Activated CD8-positive, alpha-beta T cell treated with anti-CD3 and anti-CD28 coated beads, Interleukin-2, amount 10 ng/mL, durations not matched to agents 7 days and 5 days (primary cell): Measurements from ENCODE around the gene BSN. TPM values are rescaled to one million over a fixed set of nuclear protein-coding genes. Genes with fewer than 3 reads are reported as not detected.

Source experiments
- ATAC-seq: fragments of 150-1000 bp; cut with Tn5 transposase; one replicate; pipeline ENCODE4 v1.10.0; 2021; ENCODE audit warnings: moderate library complexity
- CTCF ChIA-PET: fragments of 350-600 bp; sonication (Branson Sonifier 250); formaldehyde crosslinking; loops from one replicate; lab custom pipeline; 2021; ENCODE audit warnings: antibody characterized with exemption; lab: Charles Lee
- POLR2A ChIA-PET: fragments of 350-600 bp; sonication (Branson Sonifier 250); formaldehyde crosslinking; loops from one replicate; lab custom pipeline; 2021; ENCODE audit warnings: antibody characterized with exemption; lab: Charles Lee
- DNase-seq: peaks from one replicate; pipeline ENCODE4 v3.0.0-alpha.2; 2020
- H3K27ac Mint-ChIP-seq: one replicate; pipeline ENCODE4 v1.8.0; 2021; ENCODE audit warnings: mild to moderate bottlenecking, mixed read lengths
- H3K27me3 Mint-ChIP-seq: one replicate; pipeline ENCODE4 v1.8.0; 2021; ENCODE audit warnings: low read depth, mixed read lengths
- H3K36me3 Mint-ChIP-seq: one replicate; pipeline ENCODE4 v1.8.0; 2021; ENCODE audit warnings: low read depth, mixed read lengths
- H3K4me1 Mint-ChIP-seq: one replicate; pipeline ENCODE4 v1.8.0; 2021; ENCODE audit warnings: low read depth, mixed read lengths
- H3K4me3 Mint-ChIP-seq: one replicate; pipeline ENCODE4 v1.8.0; 2021; ENCODE audit warnings: mild to moderate bottlenecking, mixed read lengths
- H3K9me3 Mint-ChIP-seq: one replicate; pipeline ENCODE4 v1.8.0; 2022; ENCODE audit warnings: mixed read lengths; ENCODE audit not compliant: insufficient read depth
- total RNA-seq, 2 experiments: library from RNA; stranded (reverse); gene quantifications; one replicate each; pipeline ENCODE4 v1.2.3, GENCODE V29; 2021

The BSN gene
- total RNA-seq, 2 experiments from 2014 or later, result 0.05 to 0.34 TPM

GRCh38 chr3:49602877-49603411 lies 48.7 kb downstream of the BSN start:
- ATAC-seq (peak; percentile 98), DNase-seq (peak; percentile 81)
- peak overlapping the region; percentile 12 for H3K4me3 Mint-ChIP-seq
- H3K4me1 Mint-ChIP-seq, result peaks cover 21% of the 10 kb centered on the region
- peak overlapping the region; percentile 88 for H3K27ac Mint-ChIP-seq
- no peaks in the 10 kb centered on the region for H3K9me3 Mint-ChIP-seq
- ChIA-PET POLR2A (interaction anchor here (0.6 to 1.2 kb wide), 3 partner anchors 64 to 262 kb away, joined by 3 to 4 read pairs (median 3); partner anchors contain the start of genes RHOA and TCTA), CTCF (interaction anchor here (1.5 kb wide), 1 partner anchor 63 kb away, joined by 11 read pairs; no protein-coding TSS in a partner anchor)
- no peaks in the 10 kb centered on the region for H3K27me3 Mint-ChIP-seq
- no peaks in the 10 kb centered on the region for H3K36me3 Mint-ChIP-seq

- no peak overlapping the region for H3K27ac Mint-ChIP-seq
- ATAC-seq, result no peak
- H3K36me3 Mint-ChIP-seq, result no peaks in the 10 kb centered on the region
- no peak overlapping the region for H3K4me3 Mint-ChIP-seq
- no peaks in the 10 kb centered on the region for H3K9me3 Mint-ChIP-seq
- POLR2A ChIA-PET, result no interaction called here
- H3K27me3 Mint-ChIP-seq, result no peaks in the 10 kb centered on the region
- CTCF ChIA-PET, result interaction anchor here (1.6 kb wide), 1 partner anchor 67 kb away, joined by 5 read pairs; no protein-coding TSS in a partner anchor
- DNase-seq, result no peak
- H3K4me1 Mint-ChIP-seq, result peaks cover 21% of the 10 kb centered on the region
Measured at GRCh38 chr3:49606427-49606826, 52.1 kb downstream of the BSN start.

DNA sequence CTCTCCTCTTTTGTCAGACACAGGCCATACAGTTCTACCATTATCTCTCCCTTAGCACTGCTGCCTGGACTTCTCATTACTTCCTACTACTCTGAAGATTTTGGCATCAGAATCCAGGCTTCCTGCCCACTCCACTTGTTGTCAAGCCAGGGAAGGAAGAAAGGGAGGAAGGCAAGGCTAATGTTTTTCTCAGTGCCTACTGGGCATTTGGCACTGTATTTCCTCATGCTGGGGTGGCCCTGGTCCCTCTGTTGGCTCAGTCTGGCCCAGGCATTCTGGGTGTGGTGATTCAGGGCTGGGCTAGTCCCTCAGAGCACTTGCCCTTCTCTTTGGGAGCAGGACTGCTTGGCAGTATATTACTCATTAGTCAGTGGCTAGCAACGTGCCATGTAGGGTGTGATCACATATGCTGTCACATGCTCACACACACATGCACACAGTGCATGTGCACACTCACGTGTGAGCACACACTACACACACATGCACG lies 52.9 kb downstream of the BSN start:
- no peak for ATAC-seq
- Mint-ChIP-seq H3K27me3 (no peaks in the 10 kb centered on the region), H3K9me3 (no peaks in the 10 kb centered on the region), H3K36me3 (no peaks in the 10 kb centered on the region), H3K4me1 (peaks cover 21% of the 10 kb centered on the region), H3K4me3 (no peak overlapping the region), H3K27ac (no peak overlapping the region)
- DNase-seq, result no peak
- CTCF ChIA-PET, result interaction anchor here (1.6 kb wide), 1 partner anchor 67 kb away, joined by 5 read pairs; no protein-coding TSS in a partner anchor
- POLR2A ChIA-PET, result no interaction called here

DNA sequence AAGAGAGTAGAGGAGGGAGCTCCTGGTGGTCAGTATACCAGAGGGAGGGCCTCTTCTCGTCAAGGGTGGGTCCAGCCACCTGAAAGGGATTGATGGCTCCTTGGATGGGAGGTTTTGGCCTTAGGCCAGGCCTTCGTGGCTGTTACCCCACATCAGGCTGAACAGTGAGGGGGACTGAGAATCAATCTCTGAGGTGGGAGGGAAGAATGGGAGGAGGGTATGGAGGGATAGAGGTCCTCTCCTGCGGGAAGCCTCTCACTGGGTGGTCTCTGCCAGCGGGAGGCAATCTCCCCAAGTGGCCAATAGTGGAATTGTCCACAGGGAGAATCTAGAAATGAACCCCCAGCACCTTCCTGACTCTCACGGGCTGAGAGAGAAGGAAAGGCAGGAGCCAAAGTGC lies 53.5 kb downstream of the BSN start:
- POLR2A ChIA-PET, result no interaction called here
- CTCF ChIA-PET, result no interaction called here
- Mint-ChIP-seq H3K4me1 (peaks cover 18% of the 10 kb centered on the region), H3K36me3 (no peaks in the 10 kb centered on the region), H3K9me3 (no peaks in the 10 kb centered on the region), H3K27ac (no peak overlapping the region), H3K27me3 (no peaks in the 10 kb centered on the region), H3K4me3 (no peak overlapping the region)
- DNase-seq, result no peak
- no peak for ATAC-seq

GRCh38 chr3:49609314-49609713 lies 55.0 kb downstream of the BSN start:
- H3K27ac Mint-ChIP-seq, result no peak overlapping the region
- no peak for DNase-seq
- ChIA-PET CTCF (no interaction called here), POLR2A (no interaction called here)
- no peak overlapping the region for H3K4me3 Mint-ChIP-seq
- H3K27me3 Mint-ChIP-seq, result no peaks in the 10 kb centered on the region
- H3K4me1 Mint-ChIP-seq, result peaks cover 3% of the 10 kb centered on the region
- ATAC-seq, result no peak
- H3K9me3 Mint-ChIP-seq, result no peaks in the 10 kb centered on the region
- H3K36me3 Mint-ChIP-seq, result no peaks in the 10 kb centered on the region

GRCh38 chr3:49609815-49610214 lies 55.5 kb downstream of the BSN start:
- H3K4me3 Mint-ChIP-seq, result no peak overlapping the region
- H3K36me3 Mint-ChIP-seq, result no peaks in the 10 kb centered on the region
- H3K27ac Mint-ChIP-seq, result no peak overlapping the region
- POLR2A ChIA-PET, result no interaction called here
- no peaks in the 10 kb centered on the region for H3K9me3 Mint-ChIP-seq
- H3K4me1 Mint-ChIP-seq, result no peaks in the 10 kb centered on the region
- ATAC-seq (no peak), DNase-seq (no peak)
- CTCF ChIA-PET, result no interaction called here
- no peaks in the 10 kb centered on the region for H3K27me3 Mint-ChIP-seq

DNA sequence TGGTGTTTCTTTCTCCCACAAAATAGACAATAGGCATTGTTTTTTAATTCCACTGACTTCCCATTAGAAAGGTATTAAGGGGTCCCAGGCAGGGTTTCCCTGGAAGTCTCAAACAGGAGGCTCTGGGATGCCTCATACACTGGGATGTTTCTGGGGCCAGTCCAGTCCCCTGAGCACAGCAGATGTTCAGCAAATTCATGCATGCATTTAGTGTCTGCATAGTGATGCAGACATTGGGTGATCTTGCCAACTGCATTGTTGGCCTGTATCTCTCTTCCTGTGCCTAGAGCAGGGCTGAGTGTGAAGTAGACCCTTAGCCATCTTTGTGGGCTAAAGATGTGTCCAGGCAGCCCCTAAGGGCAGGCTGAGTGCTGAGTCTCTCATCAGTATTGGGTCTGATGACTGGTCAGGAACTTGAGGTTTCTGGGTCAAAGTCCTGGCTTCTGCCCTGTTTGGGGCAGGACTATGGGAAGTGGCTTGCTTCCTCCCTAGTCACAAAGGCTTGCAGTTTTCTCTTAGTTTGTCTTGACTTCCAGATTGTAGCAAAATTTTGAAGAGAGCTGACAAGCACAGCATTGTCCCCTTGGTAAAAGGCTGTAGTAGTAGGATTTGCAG lies 56.5 kb downstream of the BSN start:
- ChIA-PET CTCF (no interaction called here), POLR2A (no interaction called here)
- H3K36me3 Mint-ChIP-seq, result no peaks in the 10 kb centered on the region
- H3K9me3 Mint-ChIP-seq, result no peaks in the 10 kb centered on the region
- no peaks in the 10 kb centered on the region for H3K4me1 Mint-ChIP-seq
- ATAC-seq (no peak), DNase-seq (no peak)
- H3K27me3 Mint-ChIP-seq, result no peaks in the 10 kb centered on the region
- no peak overlapping the region for H3K27ac Mint-ChIP-seq
- H3K4me3 Mint-ChIP-seq, result no peak overlapping the region

DNA sequence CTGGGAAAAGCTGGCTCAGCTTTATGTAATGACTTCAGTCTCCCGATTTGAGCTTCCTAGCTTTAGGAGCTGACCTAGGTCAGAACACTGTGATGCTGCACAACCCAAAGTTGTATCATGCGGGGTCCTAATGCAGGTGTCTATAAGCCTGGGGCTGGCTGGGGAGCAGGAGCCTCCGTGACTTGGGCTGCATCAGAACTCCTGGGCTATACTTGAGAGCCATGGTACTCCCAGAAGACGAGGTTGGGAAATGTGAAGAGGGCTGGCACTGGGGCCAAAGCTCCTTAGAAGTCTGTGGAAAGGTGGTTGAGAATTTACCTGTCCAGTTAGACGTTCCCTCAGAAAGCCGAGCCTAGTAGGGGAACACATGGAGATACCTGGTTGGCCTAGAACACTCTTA lies 57.0 kb downstream of the BSN start:
- ChIA-PET CTCF (interaction anchor here (0.6 kb wide), 1 partner anchor 59 kb away, joined by 5 read pairs; no protein-coding TSS in a partner anchor), POLR2A (no interaction called here)
- ATAC-seq, result no peak
- Mint-ChIP-seq H3K9me3 (no peaks in the 10 kb centered on the region), H3K36me3 (no peaks in the 10 kb centered on the region), H3K4me1 (no peaks in the 10 kb centered on the region), H3K27ac (no peak overlapping the region), H3K27me3 (no peaks in the 10 kb centered on the region), H3K4me3 (no peak overlapping the region)
- no peak for DNase-seq

DNA sequence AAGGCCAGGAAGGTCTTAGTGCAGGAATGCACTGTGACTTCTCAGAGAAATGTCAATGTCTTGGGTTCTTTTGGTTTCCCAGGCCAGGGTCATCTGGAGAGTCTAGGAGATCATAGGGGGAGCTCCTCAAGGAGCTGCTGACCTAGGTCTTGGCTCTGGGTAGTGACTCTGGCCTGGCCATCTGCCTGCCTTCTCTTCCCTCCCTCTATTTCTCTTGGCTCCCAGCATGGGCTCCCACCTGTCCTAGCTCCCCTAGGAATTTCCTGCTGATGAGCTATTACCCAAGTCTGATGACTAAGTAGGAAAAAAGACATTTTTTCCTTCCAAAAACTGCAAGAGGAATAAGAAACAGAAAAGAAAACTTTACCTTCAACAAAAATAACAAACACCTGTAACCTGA lies 57.4 kb downstream of the BSN start:
- no peaks in the 10 kb centered on the region for H3K27me3 Mint-ChIP-seq
- H3K9me3 Mint-ChIP-seq, result no peaks in the 10 kb centered on the region
- no peak overlapping the region for H3K27ac Mint-ChIP-seq
- ChIA-PET CTCF (interaction anchor here (0.6 kb wide), 1 partner anchor 59 kb away, joined by 5 read pairs; no protein-coding TSS in a partner anchor), POLR2A (no interaction called here)
- H3K4me1 Mint-ChIP-seq, result no peaks in the 10 kb centered on the region
- no peak for DNase-seq
- H3K36me3 Mint-ChIP-seq, result no peaks in the 10 kb centered on the region
- ATAC-seq, result no peak
- no peak overlapping the region for H3K4me3 Mint-ChIP-seq

GRCh38 chr3:49614936-49615335 lies 60.7 kb downstream of the BSN start:
- no peaks in the 10 kb centered on the region for H3K4me1 Mint-ChIP-seq
- no peaks in the 10 kb centered on the region for H3K9me3 Mint-ChIP-seq
- no peak for ATAC-seq
- H3K27ac Mint-ChIP-seq, result no peak overlapping the region
- CTCF ChIA-PET, result interaction anchor here (1.4 kb wide), 1 partner anchor 75 kb away, joined by 5 read pairs; no protein-coding TSS in a partner anchor
- H3K27me3 Mint-ChIP-seq, result peaks cover 2% of the 10 kb centered on the region
- POLR2A ChIA-PET, result interaction anchor here (0.6 kb wide), 1 partner anchor 11 kb away, joined by 3 read pairs; no protein-coding TSS in a partner anchor
- DNase-seq, result no peak
- no peak overlapping the region for H3K4me3 Mint-ChIP-seq
- H3K36me3 Mint-ChIP-seq, result no peaks in the 10 kb centered on the region

- no peaks in the 10 kb centered on the region for H3K4me1 Mint-ChIP-seq
- DNase-seq, result no peak
- ChIA-PET CTCF (interaction anchor here (1.4 kb wide), 1 partner anchor 77 kb away, joined by 5 read pairs; no protein-coding TSS in a partner anchor), POLR2A (no interaction called here)
- H3K36me3 Mint-ChIP-seq, result no peaks in the 10 kb centered on the region
- H3K9me3 Mint-ChIP-seq, result no peaks in the 10 kb centered on the region
- ATAC-seq, result no peak
- no peak overlapping the region for H3K27ac Mint-ChIP-seq
- H3K27me3 Mint-ChIP-seq, result peaks cover 6% of the 10 kb centered on the region
- H3K4me3 Mint-ChIP-seq, result no peak overlapping the region
Measured at GRCh38 chr3:49616061-49616460, 61.8 kb downstream of the BSN start.

DNA sequence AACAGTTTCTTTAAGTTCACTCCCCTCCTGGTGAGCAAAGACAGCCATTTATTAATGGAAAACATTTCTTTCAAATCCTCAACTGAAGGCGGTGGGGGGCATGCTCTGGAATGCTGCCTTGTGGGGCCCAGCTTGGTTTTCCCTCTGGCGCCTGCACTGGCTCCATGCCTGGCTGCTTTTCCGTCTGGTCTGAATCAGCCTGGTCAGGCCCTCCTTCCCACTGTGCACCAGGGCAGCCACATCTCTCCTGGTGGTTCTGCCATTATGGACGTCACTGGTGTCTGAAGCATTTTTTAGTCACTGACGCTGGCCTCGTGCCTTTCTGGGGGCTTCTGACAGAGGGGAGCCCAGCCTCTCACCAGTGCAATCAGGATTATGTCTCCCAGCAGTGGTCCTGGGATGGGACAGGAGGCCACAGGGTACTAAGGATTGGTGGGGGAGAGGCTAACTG lies 62.2 kb downstream of the BSN start:
- no peak for DNase-seq
- ChIA-PET CTCF (no interaction called here), POLR2A (no interaction called here)
- Mint-ChIP-seq H3K27ac (no peak overlapping the region), H3K27me3 (peaks cover 11% of the 10 kb centered on the region), H3K4me1 (no peaks in the 10 kb centered on the region), H3K9me3 (no peaks in the 10 kb centered on the region), H3K4me3 (no peak overlapping the region), H3K36me3 (no peaks in the 10 kb centered on the region)
- no peak for ATAC-seq
